ENCODE data around the gene POR.

The POR gene

GRCh38 chr7:75988568-75989499, 73.9 kb downstream of the POR start:
- no peaks in the 10 kb centered on the region for H4K20me1 ChIP-seq (ENCODE audit: insufficient read depth, low read length)
- no peak overlapping the region for H3K27ac ChIP-seq (ENCODE audit: low read length)
- H3K79me2 ChIP-seq (ENCODE audit: low read length): no peaks in the 10 kb centered on the region
- H2AFZ ChIP-seq (ENCODE audit: low read depth, low read length): no peak overlapping the region
- H3K9ac ChIP-seq (ENCODE audit: low read length): no peak overlapping the region
- peaks cover 21% of the 10 kb centered on the region for H3K4me1 ChIP-seq (ENCODE audit: low read length)
- peak overlapping the region; percentile 51 for H3K4me2 ChIP-seq (ENCODE audit: low read length)
- peaks cover 2% of the 10 kb centered on the region for H3K36me3 ChIP-seq (replicated peaks; ENCODE audit: low read depth, low read length)
- no peak for TF ChIP-seq EZH2phosphoT487 (IDR thresholded peaks at IDR 0.05; ENCODE audit: low read depth)
- TF ChIP-seq CTCF (IDR thresholded peaks at IDR 0.05; ENCODE audit: low read depth, low read length): no peak
- H3K4me3 ChIP-seq (ENCODE audit: low read length): peak overlapping the region; percentile 34; the same call in 1 of the 2 replicates
- H3K27me3 ChIP-seq (ENCODE audit: low read depth, low read length): no peaks in the 10 kb centered on the region
- H3K9me3 ChIP-seq (ENCODE audit: insufficient read depth, low read length): no peaks in the 10 kb centered on the region

GRCh38 chr7:75989500-75990388, 74.8 kb downstream of the POR start:
- Histone ChIP-seq H3K4me2 (ENCODE audit: low read length) (peak overlapping the region; percentile 51), H3K36me3 (replicated peaks; ENCODE audit: low read depth, low read length) (peaks cover 2% of the 10 kb centered on the region), H3K9me3 (ENCODE audit: insufficient read depth, low read length) (no peaks in the 10 kb centered on the region), H3K9ac (ENCODE audit: low read length) (no peak overlapping the region; the same call in 1 of the 2 replicates), H3K27ac (ENCODE audit: low read length) (no peak overlapping the region; the same call in 1 of the 2 replicates), H2AFZ (ENCODE audit: low read depth, low read length) (no peak overlapping the region), H3K27me3 (ENCODE audit: low read depth, low read length) (no peaks in the 10 kb centered on the region), H3K4me1 (ENCODE audit: low read length) (peaks cover 21% of the 10 kb centered on the region), H3K79me2 (ENCODE audit: low read length) (no peaks in the 10 kb centered on the region), H3K4me3 (ENCODE audit: low read length) (peak overlapping the region; percentile 34; the same call in 1 of the 2 replicates), H4K20me1 (ENCODE audit: insufficient read depth, low read length) (no peaks in the 10 kb centered on the region)
- TF ChIP-seq CTCF (IDR thresholded peaks at IDR 0.05; ENCODE audit: low read depth, low read length): no peak
- no peak for TF ChIP-seq EZH2phosphoT487 (IDR thresholded peaks at IDR 0.05; ENCODE audit: low read depth)

GRCh38 chr7:75991531-75992082, 76.7 kb downstream of the POR start:
- H2AFZ ChIP-seq (ENCODE audit: low read depth, low read length): no peak overlapping the region
- no peak for TF ChIP-seq CTCF (IDR thresholded peaks at IDR 0.05; ENCODE audit: low read depth, low read length)
- no peak for TF ChIP-seq EZH2phosphoT487 (IDR thresholded peaks at IDR 0.05; ENCODE audit: low read depth)
- H3K4me3 ChIP-seq (ENCODE audit: low read length): no peak overlapping the region
- no peaks in the 10 kb centered on the region for H4K20me1 ChIP-seq (ENCODE audit: insufficient read depth, low read length)
- no peak overlapping the region for H3K27ac ChIP-seq (ENCODE audit: low read length)
- H3K9ac ChIP-seq (ENCODE audit: low read length): no peak overlapping the region
- no peaks in the 10 kb centered on the region for H3K79me2 ChIP-seq (ENCODE audit: low read length)
- H3K4me1 ChIP-seq (ENCODE audit: low read length): peaks cover 24% of the 10 kb centered on the region
- no peaks in the 10 kb centered on the region for H3K36me3 ChIP-seq (replicated peaks; ENCODE audit: low read depth, low read length)
- H3K4me2 ChIP-seq (ENCODE audit: low read length): no peak overlapping the region
- H3K27me3 ChIP-seq (ENCODE audit: low read depth, low read length): no peaks in the 10 kb centered on the region
- no peaks in the 10 kb centered on the region for H3K9me3 ChIP-seq (ENCODE audit: insufficient read depth, low read length)
